ENCODE measurements around the gene GBF1. TPM values are rescaled to one million over a fixed set of nuclear protein-coding genes. Genes with fewer than 3 reads are reported as not detected.
A peak's percentile ranks its signal among the peaks of the same experiment; 100 is the strongest.

GBF1 gene
- total and polyA plus RNA-seq, 10 of the 15 experiments (the other 5 are each of a cell fraction or from before 2014, with no cell fraction given): 0.82 to 42.0 (median 21.8) TPM

GRCh38 chr10:102396317-102396650 is 151.0 kb downstream of the GBF1 start (continued):
- TF ChIP-seq IRF4 (IDR thresholded peaks at IDR 0.05; ENCODE audit: low read depth, low read length) (no peak), POLR2AphosphoS5 (IDR thresholded peaks at IDR 0.05; ENCODE audit: low read length) (peak; percentile 41; the same call in 1 of the 2 replicates), PKNOX1 (IDR thresholded peaks at IDR 0.05) (no peak), REST (IDR thresholded peaks at IDR 0.05; ENCODE audit: low read depth, low read length) (no peak), NFXL1 (IDR thresholded peaks at IDR 0.05; ENCODE audit: borderline replicate concordance) (no peak), POLR2A (IDR thresholded peaks at IDR 0.05; ENCODE audit: low read depth, low read length) (0 out of 2 replicates have a peak, but pooled peaks have one; percentile 58), CEBPZ (IDR thresholded peaks at IDR 0.05; ENCODE audit: low read depth, low read length) (no peak), KLF5 (IDR thresholded peaks at IDR 0.05; ENCODE audit: partially characterized antibody) (no peak), ZSCAN29 (IDR thresholded peaks at IDR 0.05) (no peak), IRF5 (IDR thresholded peaks at IDR 0.05; ENCODE audit: borderline replicate concordance) (no peak)

All from GM12878 (cell line).